ENCODE measurements around the gene CLOCK.

CLOCK gene

DNA sequence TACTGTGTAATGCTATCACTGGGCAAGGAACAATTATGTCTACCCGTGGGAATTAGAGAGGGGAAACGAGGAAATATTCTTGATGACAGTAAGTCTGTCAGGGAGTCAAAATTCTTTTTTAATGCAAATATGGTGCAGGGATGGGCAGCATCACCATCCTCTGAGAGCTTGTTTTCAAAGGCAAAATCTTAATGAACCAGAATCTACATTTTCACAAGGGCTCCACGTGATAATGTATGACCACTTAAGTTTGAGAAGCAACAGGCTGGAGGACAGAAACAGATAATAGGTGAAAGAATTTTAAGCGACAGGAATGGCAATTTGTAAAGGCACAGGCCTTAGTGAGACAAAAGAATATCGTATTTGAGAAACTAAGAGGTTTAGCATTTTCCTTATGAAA is 63.4 kb downstream of the CLOCK start:
- DNase-seq (ENCODE audit: low read depth) = no peak

- DNase-seq (ENCODE audit: low read depth) = no peak
These were observed 71.1 kb downstream of the CLOCK start for GRCh38 chr4:55475394-55476243.

DNA sequence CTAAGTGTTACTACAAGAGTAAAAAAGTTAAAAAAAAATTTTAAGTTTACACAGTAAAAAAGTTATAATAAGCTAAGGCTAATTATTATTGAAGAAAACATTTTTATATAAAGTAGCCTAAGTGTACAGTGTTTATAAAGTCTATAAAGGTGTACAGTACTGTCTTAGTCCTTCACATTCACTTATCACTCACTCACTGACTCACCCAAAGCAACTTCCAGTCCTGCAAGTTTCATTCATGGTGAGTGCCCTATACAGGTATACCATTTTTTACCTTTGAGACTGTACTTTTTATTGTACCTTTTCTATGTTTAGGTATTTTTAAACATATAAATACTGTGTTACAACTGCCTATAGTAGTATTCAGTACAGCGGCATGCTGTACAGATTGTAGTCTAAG is 76.7 kb downstream of the CLOCK start:
- DNase-seq (ENCODE audit: low read depth) = no peak

- no peak for DNase-seq (ENCODE audit: low read depth)
These were observed 78.0 kb downstream of the CLOCK start for GRCh38 chr4:55468724-55469123.

DNA sequence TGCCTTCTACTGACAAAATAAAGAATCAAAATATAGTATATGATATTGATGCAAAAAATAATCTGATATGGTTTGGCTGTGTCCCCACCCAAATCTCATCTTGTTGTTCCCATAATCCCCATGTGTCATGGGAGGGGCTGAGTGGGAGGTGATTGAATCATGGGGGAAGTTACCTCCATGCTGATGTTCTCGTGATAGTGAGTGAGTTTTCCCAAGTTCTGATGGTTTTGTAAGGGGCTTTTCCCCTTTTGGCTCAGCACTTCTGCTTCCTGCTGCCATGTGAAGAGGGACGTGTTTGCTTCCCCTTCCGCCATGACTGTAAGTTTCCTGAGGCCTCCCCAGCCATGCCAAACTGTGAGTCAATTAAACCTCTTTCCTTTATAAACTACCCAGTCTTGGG is 80.7 kb downstream of the CLOCK start:
- DNase-seq (ENCODE audit: low read depth) = no peak

- no peak for DNase-seq (ENCODE audit: low read depth)
These were observed 88.1 kb downstream of the CLOCK start for GRCh38 chr4:55458611-55459010.

DNA sequence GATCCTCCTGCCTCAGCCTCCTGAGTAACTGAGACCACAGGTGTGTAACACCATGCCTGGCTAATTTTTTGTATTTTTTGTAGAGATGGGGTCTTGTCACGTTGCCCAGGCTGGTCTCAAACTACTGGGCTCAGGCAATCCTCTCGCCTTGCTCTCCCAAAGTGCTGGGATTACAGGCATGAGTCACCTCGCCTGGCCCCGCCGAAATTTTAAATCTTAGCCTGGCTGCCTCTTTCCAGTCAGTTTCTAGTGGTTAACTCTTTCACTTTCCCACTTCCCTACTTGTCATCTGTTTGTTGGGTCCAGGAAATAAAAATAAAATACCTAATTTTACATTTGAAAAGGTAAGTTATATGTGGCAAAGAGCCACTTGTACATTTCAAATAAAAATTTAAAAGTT is 88.5 kb downstream of the CLOCK start:
- no peak for DNase-seq (ENCODE audit: low read depth)

GRCh38 chr4:55450566-55450965 is 96.1 kb downstream of the CLOCK start:
- DNase-seq (ENCODE audit: low read depth) = no peak

DNA sequence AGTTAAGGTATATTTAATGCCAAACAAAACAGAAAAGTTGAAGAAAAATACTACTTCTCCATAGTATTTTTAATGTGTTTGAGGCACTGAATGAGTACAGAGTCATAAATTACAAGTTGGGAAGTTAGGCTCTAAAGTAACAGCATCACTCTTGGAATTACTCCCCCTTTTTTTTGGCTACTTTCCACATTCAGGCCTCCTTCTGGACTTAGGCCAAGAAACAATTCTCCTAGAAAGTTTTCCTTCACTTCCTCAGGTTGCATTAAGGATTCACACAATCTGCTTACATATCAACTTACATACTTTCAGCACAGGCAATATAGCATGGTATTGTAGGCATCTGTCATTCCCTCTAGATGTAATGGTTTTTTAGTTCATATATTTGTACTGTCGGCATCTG is 98.9 kb downstream of the CLOCK start:
- no peak for DNase-seq (ENCODE audit: low read depth)

DNA sequence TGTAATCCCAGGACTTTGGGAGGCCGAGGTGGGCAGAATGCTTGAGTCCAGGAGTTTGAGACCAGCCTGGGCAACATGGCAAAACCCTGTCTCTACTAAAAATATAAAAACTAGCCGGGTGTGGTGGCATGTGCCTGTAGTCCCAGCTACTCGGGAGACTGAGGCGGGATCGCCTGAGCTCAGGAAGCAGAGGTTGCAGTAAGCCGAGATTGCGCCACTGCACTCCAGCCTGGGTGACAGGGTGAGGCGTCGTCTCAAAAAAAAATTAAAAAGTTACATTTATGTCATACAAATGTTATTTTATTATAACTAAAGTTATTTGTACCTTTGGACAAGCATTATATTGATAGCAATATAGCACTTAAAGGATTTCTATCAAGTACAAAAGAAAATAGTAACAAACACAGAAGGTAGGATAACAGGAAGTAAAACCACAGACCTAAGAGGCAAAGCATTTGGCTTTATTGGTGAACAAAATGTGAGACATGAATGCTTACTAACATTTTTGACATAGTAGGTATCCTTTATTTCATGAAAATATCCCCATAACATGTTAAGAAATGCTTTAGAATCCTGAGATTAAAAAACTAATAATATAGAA is 99.5 kb downstream of the CLOCK start:
- no peak for DNase-seq (ENCODE audit: low read depth)

DNA sequence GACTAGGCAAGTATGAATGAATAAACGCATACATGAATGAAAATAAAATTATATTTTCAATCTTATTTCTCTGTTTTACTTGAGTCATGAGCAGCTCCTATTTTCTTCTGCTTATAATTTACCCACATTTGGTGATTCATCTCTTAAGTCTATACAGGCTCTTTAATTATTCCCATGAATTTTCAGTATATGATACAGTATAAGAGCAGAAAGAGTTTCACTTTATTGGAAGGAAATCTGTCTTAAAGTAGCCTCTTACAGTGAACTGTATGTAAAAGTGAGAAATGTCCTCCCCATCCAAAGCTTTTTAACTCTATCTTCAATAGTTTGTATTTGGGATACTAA is 100.2 kb downstream of the CLOCK start:
- DNase-seq (ENCODE audit: low read depth) = no peak

GRCh38 chr4:55445921-55446577 is 100.7 kb downstream of the CLOCK start:
- no peak for DNase-seq (ENCODE audit: low read depth)

- no peak for DNase-seq (ENCODE audit: low read depth)
These were observed 101.9 kb downstream of the CLOCK start for GRCh38 chr4:55444827-55445226.

DNA sequence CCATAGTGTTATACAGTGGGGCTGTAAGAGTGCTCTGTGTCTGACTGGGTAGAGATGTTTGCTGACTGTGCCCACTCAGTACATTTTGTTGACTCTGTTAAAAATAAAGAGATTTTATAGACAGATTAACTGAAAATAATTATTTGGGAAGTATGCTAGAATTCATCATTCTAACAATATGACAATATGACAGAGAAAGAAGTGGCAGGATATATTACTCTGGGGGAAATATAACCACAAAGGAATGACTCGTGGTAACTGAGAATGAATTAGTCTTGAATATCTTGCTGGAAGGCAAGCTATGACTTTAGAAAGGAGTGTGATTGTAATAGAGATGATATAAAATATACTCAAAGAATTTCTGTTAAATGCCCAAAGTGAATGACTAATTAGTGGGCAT is 104.2 kb downstream of the CLOCK start:
- no peak for DNase-seq (ENCODE audit: low read depth)

GRCh38 chr4:55440786-55441185 is 105.9 kb downstream of the CLOCK start:
- no peak for DNase-seq (ENCODE audit: low read depth)

DNA sequence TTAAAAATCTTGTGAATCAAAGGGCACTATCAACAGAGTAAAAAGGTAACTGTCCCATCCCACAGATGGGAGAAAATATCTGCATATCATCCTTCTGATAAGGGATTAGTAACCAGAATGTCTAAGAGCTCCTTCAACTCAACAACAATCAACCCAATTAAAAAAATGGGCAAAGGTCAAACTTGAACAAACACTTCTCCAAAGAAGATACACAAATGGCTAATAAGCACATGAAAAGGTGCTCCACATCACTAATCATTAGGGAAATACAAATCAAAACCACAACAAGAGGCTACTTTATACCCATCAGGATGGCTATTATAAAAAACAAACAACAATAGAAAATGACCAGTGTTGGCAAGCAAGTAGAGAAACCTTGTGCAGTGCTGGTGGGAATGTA is 107.7 kb downstream of the CLOCK start:
- no peak for DNase-seq (ENCODE audit: low read depth)

- no peak for DNase-seq (ENCODE audit: low read depth)
These were observed 108.4 kb downstream of the CLOCK start for GRCh38 chr4:55438314-55438713.

GRCh38 chr4:55437823-55438222 is 108.9 kb downstream of the CLOCK start:
- no peak for DNase-seq (ENCODE audit: low read depth)

DNA sequence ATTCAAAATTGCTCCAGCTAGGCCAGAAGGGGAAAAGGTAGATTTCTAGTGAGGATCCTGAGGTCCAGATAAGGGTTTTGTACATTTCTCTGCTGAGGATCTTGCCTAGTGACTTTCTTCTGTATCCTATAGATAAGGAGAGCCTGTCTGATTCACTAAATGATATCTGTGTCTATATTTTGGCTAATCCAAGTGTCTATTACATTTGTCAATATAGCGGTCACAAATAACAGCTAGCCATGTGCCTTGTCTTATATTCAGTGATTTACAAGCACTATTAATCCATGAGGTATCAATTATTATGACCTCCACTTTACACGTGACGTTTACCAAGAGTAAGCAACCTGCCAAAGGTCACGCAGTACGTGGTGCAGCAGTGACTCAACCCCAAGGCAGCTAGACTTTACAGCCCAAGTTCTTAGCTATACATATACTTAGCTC is 109.3 kb downstream of the CLOCK start:
- no peak for DNase-seq (ENCODE audit: low read depth)

DNA sequence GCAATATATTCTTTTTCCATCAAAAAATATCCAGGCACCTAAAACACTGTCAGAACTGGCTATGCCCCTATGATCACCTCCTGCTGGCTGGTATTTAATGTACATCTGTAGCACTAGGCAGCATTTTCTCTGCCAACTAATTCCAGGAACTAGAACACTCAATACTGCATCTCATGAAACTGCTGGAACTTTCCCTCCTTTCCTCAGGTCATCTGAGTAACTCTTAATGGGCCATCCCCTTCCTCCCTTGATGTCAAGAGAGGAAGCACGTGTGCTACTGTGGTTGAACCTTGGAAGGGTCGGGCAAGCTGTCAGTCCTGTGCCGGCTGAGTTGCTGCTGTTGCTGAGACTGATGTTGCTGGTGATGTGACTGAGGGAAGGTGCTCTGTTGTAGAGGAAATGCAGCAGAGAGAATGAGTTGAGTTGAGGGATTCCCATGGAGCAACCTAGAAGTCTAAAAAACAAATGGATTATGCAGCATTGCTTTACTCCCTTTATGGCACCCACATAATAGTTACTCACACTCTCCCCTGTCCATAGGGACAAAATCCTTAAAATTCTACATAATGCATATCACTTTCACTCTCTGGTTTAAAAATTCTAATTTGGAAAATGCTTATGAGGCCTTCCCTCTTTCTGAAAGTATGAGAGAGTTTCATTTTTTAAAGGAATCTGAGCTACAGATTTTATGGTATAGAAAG is 111.4 kb downstream of the CLOCK start:
- DNase-seq (ENCODE audit: low read depth) = no peak

DNA sequence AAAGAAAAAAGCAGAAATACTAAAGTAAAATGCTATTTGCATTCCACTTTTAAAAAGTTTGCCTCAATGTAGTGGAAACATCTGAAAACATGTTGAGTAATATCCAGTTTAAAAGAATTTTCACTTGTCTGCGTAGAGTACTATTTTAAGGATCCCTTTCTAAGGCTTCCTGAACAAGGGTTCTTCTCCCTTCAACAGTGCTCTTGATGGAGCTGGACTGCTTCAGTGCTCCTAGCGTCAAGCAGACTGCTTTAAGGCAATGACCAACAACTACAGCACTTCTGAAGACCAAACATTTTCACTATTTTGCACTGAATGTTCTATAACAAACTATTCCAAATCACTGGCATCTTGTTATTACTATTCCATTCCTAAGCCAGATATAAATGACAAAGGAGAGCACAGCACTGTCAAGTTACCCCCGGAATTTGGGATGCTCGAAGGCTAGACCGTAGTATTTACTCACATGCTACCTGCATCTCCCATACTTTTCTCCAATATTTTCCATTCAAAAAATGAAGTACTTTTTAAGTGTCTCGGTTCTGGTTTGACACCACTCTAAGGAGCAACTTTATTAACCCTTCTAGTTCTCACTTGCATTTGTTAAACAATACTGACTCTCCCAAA is 114.9 kb downstream of the CLOCK start:
- no peak for DNase-seq (ENCODE audit: low read depth)

DNA sequence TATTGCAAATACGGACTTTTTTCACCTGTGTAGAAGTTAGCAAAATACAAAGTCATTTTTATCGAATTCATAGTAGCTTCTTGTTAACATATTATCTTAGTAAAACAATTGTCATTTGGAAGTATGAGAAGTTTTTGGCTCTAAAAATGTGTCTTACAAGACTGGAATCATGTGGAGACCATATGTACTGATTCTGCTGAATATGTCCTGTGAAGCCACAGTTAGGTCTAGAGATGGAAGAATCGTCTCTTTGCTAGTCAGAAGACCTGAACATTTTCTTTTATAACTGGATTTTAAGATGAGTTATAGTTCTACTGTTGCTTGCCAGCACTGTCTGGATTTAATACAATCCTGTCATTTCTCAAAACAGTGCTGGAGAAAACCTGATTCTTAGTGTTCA is 121.9 kb downstream of the CLOCK start:
- DNase-seq (ENCODE audit: low read depth) = no peak

Measured in stimulated activated CD4-positive, alpha-beta T cell treated with anti-CD3 and anti-CD28 coated beads, Interleukin-2, amount 100 ng/mL, for 4 hours (primary cell).